Effector CD8-positive, alpha-beta T cell (primary cell): ENCODE data around the gene C1orf185.
"Not testable (repeated sequence)": the region's sequence is repeated elsewhere in the genome, so short reads cannot be mapped to it uniquely, and the experiment has no call there.

Source experiments
- DNase-seq: peaks from one replicate; lab custom pipeline; 2025; lab: John Stamatoyannopoulos, UW
- total RNA-seq, 4 experiments: gene quantifications; one replicate each; lab custom pipeline; 2026; lab: John Stamatoyannopoulos, UW

Gene C1orf185
- 0 reads per million in 4 experiments for total RNA-seq

DNA sequence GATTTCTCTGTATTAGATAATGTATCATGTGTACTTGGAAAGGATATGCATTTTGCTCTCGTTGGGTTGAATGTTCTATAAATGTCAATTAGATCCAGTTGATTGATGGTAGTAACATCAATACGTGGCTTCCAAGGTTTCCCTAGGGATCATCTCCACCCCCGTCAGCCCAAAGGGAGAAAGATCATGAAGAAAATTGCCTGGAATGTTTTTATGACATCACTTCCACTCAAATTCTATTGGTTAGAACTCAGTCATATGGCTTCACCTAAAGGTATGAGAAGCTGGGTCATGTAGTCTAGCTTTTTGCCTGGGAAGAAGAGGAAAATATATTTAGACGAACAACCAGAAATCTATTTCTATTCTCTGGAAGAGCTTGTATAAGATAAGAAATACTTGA is at the start of gene C1orf185:
Gene C1orf185 (plus strand): TSS at position 253 of the 400 bp plus-strand sequence. CDS start 6 bp downstream, at position 259.
- no peak for DNase-seq

DNA sequence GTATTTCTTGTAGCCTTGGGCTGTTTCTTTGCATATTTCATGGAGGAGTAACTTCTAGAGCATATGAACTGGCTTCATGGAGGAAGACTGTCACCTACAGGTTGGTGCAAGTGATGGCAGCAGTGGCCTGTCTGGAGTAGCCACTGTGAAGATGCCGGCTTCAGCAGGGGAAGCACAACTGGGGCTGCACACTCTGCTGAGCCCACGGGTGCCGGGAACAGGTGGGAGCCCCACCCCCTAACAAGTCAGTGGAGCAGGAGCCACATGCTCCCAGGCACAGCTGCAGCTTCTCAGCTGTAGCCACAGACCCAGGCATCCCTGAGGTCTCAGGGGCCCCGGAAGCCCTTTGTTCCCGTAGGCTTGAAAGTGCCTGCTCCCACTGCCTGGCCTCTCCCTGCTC is 43.2 kb upstream of the C1orf185 start:
- DNase-seq, result no peak

DNA sequence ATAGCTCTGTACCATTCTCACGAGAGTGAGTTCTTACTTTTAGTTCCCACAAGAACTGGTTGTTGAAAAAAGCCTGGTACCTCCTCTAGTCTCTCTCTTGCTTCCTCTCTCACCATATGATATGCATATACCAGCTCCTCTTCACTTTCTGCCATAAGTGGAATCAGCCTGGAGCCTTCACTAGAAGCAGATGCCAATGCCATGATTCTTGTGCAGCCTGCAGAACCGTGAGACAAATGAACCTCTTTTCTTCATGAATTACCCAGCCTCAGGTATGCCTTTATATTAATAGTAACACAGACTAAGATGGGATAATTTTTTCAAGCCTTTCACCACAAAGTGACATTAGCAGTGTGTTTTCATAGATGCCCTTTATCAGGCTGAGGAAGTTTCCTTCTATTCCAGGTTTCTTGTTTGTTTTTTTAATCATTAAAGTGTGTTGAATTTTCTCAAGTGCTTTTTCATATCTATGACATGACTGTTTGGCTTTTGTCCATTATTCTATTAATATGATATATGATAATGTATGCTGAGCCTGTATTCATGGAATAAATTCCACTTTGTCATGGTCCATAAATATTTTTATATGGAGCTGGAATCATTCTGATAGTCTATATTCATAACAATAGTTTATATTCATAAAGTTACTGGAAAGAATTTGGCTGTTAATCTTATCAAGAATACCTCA is 40.7 kb upstream of the C1orf185 start:
- no peak for DNase-seq

DNA sequence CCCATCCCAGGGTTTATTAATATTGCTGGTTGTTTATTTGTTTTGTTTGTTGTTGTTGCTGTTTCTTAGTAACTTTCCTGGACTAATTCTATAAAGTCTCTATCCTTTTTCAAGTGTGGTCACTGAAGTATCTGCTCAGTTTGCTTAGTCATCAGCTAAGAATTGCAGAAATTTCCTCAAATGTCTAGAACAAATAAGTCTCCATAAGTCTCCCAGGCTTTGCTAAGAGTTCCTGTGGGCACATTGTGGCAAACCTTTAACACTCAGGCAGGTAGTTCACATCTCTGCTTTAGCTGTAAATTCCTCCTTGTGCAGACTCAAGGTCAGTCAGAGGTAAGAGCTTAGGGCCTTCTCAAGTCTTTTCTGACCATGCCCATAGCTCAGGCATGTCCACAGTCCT is 38.9 kb upstream of the C1orf185 start:
- no peak for DNase-seq

DNA sequence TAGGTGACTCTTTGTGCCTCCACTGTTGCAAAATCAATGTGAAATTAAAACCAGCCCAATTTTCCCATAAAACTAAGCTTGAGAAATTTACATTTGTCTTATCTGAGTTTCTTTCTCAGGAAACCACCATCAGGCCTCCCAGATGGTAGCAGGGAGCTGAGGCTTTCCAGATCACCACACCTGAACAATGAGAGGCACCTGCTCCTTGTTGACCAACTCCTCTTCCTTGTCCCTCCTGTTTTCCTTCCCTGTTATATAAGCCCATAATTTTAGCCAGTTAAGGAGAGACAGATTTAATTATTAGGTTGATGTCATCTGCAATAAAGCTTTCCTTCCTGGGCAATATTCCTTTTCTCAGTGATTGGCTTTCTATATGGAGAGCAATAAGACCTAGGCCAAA is 32.0 kb upstream of the C1orf185 start:
- no peak for DNase-seq

DNA sequence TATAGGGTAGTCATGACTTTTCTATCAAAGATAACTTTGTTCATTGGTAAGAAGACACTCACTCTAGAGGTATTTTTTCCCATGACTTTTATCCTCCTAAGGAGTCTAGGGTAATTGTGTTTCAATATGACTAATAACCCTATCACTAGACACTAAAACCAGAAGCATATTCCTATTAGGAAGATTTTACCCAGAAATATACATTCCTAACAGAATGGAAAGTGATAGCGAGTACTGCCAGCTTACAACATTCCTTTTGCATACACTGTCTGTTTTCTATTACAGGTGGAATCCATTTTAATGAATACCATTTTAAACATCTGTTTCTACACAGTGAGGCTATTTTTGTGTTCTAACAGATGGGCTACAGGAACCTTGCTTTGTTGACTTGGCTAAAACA is 31.4 kb upstream of the C1orf185 start:
- no peak for DNase-seq

DNA sequence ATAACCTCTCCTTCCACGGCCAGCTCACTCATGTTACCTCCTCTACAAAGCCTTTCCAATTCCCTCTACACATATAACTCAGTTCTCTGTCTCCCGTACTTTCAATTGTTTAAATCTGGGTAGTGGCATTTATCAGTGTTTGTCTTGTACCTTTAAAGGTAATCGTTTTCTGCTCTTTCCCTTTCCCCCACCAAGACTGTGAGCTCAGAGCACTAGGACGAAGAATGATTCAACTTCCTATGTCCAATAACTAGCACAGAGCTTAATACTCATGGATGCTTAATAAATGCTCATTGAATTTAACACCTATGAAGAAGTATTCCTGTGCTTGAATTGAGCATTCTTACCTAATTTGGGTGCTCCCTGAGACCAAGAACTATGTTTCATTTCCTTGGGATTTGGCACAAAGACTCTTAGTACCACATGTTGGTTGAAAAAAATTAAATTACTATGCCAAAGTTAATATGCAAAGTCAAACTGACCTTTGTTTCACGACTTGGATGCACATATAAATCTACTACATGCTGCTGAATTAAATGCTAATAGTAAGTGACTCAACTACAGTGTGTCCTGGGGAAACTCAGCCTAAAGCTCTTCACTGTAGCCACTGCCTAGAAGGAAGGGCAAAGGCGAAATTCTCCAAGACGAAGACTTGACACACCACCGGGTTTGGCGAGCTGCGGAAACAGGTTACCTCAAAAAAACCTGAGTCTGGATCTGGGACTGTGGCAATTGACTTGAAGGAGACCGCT is 30.6 kb upstream of the C1orf185 start:
- DNase-seq, result no peak

DNA sequence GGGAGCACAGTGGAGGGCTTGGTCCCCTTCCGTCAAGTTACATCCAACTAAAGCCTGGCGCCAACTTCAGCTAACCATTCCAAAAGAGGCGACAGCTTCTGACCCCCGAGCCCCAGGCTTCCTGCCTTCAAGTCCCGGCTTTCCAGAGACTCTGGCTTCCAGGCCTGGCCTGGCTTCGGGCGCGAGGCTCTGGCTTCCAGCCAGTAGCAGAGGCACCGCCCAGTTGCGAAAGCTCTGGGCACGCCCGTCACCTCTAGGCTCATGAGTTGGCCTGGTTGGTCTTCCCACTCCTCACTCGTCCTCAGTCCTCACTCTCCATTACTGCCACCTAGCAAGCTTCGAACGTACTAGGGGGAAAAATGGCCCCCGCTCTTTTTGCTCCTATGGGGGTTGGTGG is 30.0 kb upstream of the C1orf185 start:
- DNase-seq, result no peak

DNA sequence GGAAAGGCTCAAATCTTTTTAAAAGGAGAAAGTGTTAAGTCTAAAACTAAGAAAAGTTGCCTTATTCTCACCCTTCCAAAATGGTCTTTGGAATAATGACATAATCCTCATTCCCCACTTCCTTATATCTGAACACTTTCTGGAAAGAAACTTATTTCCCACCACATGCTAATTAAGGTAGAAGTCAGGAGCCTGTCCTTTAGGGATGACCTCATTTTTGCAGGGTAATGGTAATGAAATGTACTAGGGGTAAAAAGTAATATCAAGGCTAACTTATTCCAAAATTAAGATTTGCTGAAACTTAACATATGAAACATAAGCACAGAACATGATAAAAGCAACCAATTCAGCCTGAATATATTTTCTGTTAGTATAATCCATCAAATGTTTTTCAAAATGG is 29.4 kb upstream of the C1orf185 start:
- DNase-seq, result no peak

DNA sequence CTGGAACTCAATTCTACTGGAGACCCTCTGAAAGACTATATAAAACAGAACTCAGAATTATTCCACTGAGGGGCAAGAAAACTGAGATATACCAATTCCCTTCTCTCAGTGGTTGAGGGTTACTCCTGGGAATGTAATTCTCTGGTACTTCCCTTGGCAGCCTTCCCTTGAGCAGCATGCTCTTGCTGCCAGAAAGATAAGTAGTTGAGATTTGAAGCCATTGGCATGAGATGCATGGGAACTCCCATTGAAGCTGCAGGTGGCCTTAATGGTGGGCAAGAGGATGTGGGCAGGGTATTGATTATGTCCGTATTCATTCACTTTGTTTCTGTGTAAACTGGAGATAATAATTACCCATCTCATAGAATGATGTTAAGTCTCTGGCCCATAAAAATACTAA is 28.6 kb upstream of the C1orf185 start:
- no peak for DNase-seq

DNA sequence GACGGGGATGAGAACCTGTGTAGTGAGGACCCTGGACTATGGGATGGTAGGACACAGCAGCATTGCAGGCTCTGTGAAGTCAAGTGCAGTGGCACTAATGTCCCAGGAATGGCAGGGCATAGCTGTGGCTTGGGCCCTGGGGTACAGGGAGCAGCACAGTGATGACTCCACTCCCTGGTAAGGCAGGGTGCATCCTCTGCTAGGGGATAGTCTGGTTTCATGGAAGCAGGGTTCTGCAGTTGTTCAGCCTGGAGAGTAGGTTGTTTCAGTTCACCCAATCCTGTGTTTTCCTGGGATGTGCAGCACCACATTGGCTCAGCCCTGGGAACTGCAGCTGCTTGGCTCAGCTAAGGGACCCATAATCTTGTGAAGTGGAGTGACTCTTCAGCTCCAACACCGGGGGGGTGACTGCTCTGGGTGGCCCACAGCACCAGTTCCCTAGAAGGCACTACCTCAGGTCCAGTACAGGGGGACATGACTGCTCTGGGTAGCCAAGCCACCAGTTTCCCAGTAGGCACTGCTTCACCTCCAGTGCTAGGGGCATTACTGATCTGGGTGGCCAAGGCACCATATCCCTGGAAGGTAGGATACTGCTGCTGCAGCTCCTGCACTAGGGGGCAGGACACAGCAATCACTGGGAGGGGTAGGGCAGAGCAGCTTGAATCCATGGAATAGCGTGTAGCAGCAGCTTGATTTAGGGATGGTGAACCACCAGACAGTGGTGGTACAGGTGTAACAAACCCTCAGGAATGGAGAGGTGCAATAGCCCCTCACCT is 15.3 kb upstream of the C1orf185 start:
- DNase-seq, result no peak

DNA sequence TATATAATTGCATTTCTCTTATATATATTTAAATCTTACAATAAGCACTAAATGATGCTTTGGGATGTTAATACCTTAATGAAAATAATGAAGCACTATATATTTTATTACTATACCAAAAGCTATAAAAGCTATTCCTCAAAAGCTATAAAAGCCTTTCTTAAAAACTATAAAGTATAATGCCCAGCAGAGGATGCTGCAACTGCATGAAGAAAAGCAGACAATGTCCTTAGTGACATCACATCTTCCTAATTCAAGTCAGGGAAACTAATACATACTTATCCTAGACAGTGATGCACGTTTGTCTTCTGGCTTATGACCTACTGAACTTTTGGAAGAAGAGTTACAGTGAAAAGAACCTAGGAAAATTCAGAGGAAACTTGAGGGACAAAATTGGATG is 13.6 kb upstream of the C1orf185 start:
- no peak for DNase-seq

DNA sequence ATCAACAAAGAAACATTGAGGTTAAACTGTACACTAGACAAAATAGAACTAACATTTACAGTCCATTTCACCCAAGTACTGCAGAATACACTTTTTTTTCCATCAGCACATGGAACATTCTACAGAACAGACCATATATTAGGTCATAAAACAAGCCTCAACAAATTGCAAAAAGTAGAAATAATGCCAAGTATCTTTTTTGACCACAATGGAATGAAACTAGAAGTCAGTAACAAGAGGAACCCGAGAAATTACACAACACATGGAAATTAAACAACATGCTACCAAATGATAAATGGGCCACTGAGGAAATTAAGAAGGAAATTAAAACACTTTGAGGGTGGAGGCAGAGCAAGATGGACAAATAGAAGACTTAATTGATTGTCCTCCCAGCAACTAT is 8.4 kb upstream of the C1orf185 start:
- no peak for DNase-seq

DNA sequence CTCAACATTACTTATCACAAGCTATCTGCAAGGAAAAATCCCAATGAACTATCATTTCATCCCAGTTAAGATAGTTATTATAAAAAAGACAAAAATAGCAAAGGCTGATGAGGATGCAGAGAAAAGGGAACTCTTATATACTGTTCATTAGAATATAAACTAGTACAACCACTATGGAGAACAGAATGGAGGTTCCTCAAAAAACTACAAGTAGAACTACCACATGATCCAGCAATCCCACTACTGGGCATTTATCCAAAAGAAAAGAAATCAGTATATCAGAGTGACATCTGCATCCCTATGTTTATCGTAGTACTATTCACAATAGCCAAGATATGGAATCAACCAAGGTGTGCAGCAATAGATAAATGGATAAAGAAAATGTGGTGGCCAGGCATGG is 4.9 kb upstream of the C1orf185 start:
- DNase-seq, result no peak

DNA sequence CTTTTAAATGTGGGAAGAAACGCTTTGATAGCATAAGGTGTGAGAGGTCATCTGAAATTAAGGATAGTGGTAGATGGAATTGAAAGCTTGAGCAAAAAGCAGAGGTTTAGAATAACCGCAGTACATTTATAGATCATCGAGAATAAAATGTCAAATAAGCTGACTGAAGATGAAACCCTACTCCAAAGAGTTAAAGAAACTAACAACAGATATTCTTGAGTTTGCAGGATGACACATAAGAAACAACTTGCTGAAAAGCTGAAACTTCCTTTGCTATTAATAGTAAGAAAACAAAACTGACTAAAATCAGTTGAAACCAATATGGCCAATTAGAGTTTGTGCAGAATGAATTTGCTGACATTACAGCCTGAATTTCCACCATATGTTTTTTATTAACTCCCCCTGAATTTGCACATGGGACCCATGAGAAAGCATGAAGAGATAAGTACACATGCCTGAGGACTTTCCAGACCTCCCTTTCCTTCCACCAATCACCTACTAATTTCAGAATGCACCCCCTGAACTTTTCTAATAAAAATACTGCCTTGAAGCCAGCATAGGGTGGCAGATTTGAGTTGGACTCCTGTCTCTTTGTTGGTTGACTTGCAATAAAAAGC is 1.7 kb upstream of the C1orf185 start:
- no peak for DNase-seq

DNA sequence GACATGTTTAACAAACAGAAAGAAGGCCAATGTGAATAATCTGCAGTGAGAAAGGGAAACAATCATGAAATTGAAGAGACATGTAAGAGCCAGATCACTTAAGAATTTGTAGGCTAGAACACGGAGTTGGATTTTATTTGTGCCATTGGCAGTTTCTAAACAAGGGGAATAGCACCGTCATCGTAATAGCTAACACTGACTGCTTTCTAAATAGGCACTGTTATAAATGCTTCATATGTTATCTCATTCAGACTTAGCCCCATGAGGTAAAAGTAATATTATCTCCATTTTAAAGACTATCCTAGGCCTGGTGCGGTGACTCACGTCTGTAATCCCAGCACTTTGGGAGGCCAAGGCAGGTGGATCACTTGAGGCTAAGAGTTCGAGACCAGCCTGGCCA is 12.1 kb downstream of the C1orf185 start:
- DNase-seq, result no peak

DNA sequence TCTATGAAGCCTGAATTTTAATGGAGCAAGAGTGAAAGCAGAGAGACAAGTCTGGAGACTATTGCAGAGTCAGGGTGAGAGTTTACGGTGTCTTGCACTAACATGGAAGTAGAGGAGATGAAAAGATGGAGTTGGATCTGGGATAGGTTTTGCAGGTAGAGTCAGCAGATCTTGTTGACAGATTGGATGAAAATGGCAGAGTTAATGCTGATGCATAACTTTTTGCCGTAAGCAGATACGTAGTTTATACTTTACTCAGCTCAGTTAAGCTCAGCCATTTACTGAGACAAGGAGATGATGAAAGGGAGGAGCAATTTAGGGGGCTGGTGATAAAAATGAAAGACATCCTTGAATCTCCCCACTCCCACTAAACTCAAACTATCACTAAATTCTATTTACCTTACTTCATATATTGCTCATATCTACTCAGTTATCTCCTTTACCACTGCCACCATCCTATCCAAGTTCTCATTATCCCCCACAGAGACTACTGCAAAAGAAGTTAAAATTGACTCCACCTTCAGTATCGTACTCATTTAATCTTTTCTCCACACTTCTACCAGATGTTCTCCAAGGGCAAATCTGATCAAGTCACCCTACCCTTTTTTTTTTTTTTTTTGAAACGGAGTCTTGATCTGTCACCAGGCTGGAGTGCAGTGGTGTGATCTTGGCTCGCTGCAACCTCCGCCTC is 13.8 kb downstream of the C1orf185 start:
- no peak for DNase-seq

DNA sequence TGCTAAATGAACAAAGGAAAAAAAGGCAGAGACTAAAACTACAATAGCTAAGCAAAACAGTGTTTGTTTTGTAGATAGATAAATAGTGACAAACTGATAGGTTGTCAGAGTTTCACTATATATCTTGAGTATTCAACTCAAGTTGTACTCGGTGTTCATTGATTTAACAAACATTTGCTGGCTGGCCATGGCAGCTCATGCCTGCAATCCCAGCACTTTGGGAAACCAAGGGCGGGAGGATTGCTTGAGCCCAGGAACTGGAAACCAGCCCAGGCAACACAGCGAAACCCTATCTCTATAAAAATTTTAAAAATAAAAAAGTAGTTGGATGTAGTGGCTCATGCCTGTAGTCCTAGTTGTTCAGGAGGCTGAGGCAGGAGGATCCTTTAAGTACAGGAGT is 17.3 kb downstream of the C1orf185 start:
- DNase-seq, result no peak

DNA sequence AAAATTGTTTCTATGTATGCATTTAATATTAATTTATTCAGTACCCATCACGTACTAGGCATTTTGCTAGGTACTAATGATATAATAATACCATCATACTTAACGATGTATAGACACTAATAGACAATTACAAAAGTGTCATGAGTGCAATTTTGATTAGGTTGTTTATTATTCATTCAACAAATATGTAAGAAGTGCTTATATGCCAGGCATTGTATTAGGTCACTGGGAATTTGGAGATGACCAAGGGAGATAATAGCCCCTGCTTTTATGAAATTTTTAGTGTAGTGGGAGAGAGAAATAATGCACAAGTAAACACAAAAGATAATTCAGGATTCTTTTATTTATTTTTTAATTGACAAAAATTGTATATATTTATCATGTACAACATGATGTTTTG is 18.6 kb downstream of the C1orf185 start:
- DNase-seq, result no peak

DNA sequence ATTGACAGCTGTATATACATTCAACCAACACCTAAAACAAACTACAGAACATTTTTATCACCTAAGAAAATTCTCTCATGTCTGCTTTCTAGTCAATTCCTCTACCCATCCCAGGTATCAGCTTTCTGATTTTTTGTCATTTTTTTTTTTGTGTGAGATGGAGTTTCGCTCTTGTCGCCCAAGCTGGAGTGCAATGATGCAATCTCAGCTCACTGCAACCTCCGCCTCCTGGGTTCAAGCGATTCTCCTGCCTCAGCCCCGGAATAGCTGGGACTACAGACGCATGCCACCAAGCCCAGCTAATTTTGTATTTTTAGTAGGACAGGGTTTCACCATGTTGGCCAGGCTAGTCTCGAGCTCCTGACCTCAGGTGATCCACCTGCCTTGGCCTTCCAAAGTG is 25.1 kb downstream of the C1orf185 start:
- DNase-seq, result not testable (repeated sequence)

DNA sequence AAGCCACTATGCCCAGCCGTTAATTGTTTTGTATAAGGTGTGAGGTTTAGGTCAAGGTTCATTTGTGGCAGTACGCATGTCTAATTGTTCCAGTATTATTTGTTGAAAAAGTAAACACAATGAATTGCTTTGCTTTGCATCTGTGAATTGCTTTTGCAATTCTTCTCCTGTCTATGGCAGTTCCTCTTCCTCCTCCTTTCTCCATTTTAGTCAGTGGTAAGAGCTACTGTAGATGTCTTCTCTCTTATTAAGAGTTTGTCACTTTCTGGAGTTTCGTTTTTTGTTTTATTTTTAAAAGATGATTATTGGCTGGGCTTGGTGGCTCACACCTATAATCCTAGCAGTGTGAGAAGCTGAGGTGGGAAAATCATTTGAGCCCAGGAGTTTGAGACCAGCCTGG is 29.2 kb downstream of the C1orf185 start:
- no peak for DNase-seq

DNA sequence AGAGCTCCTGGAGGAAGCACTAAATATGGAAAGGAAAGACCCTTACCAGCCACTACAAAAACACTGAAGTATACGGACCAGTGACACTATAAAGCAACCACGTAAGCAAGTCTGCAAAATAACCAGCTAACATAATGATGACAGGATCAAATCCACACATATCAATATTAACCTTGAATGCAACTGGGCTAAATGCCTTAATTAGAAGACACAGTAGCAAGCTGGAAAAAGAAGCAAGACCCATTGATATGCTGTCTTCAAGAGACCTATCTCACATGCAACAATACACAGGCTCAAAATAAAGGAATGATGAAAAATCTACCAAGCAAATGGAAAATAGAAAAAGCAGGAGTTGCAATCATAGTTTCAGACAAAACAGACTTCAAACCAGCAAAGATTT is 31.0 kb downstream of the C1orf185 start:
- DNase-seq, result no peak
